ENCODE measurements around the gene NRM.
A peak's percentile ranks its signal among the peaks of the same experiment; 100 is the strongest.
"Not testable (repeated sequence)": the region's sequence is repeated elsewhere in the genome, so short reads cannot be mapped to it uniquely, and the experiment has no call there.

Gene NRM

DNA sequence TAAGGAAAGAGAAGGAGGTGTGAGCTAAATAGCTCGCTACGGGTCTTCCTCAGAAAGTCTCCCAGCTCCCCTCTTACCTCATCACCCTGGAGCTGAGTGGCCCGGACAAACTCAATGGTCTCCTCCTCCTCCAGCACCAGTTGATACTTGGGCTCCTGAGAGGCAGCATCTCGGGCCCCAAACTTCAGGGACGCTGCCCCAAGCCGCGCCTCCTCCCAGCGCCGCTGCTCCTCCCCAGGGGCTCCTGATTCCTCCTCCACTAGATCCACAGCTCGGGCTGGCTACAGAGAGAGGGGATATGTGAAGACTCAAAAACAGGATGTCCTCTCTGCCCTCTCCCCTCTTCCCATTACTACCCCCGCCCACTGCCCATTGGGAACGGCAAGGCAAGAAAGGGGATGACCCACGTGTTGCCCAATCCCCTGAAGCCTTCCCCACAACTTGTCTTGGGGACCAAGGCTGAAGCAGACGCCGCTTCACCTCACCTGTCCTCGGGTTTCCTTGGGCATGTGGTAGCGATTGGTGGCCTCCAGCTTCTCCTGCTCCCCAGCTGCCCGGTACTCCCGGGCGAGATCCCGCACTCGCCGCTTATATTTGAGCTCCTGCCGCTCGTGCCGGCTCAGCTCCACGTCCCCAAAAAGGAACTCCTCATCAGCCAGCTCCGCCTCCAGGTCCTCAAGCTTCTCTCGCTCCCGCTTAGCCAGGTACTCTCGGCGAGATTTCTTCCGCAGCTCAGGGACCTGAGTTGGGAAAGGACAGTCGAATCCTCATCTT is 25.6 kb downstream of the NRM start:
- no peak for DNase-seq

- DNase-seq = not testable (repeated sequence)
Observed at GRCh38 chr6:30657922-30658321, 32.9 kb downstream of the NRM start.

GRCh38 chr6:30657454-30657853 is 33.3 kb downstream of the NRM start:
- DNase-seq = no peak

DNA sequence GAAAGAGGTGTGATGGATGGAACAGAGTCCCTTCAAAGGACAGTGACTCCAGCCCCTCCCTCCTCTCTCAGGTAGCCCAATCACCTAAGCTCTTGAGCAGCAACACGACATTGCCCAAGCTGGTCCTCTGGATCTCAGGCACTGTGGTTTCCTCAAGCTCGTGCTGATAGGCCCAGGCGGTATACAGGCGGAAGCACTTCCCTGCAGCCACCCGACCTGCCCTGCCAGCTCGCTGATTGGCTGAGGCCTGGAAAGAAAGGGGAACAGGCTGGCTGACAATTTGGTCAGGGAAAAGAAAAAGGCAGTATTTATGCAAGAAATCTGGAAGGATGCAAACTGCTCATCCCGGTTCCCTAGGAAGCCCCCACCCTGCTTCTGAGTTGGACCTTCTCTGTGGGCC is 34.3 kb downstream of the NRM start:
- no peak for DNase-seq

GRCh38 chr6:30655743-30656094 is 35.1 kb downstream of the NRM start:
- DNase-seq = no peak

- DNase-seq = no peak
Observed at GRCh38 chr6:30654798-30655742, 35.7 kb downstream of the NRM start.

DNA sequence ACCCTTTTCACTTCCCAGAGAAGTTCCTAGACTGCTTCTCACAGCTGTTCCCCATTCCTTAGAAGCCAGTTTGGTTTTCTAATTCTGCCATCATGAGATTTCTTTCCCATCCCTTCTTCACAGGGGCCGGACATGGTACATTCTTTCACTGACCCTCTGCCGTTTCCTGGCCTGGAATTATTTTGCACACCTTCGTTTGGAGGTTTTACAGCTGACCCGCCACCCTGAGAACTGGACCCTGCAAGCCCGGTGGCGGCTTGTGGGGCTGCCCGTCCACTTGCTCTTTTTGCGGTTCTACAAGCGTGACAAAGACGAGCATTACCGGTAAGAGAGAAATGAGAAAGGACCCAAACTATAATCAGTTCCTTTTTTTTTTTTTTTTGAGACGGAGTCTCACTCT is 39.6 kb downstream of the NRM start:
- no peak for DNase-seq

GRCh38 chr6:30647242-30648116 is 43.3 kb downstream of the NRM start:
- DNase-seq = peak; percentile 42 to 73 (median 48)

GRCh38 chr6:30646450-30647241 is 44.1 kb downstream of the NRM start, which contains the start of gene C6orf136:
TSS of gene C6orf136 (plus strand) at chr6:30647133. CDS start at chr6:30647232, 99 bp downstream.
- peak; percentile 78 to 90 (median 83) for DNase-seq

- DNase-seq = no peak
Observed at GRCh38 chr6:30645989-30646388, 44.8 kb downstream of the NRM start.

DNA sequence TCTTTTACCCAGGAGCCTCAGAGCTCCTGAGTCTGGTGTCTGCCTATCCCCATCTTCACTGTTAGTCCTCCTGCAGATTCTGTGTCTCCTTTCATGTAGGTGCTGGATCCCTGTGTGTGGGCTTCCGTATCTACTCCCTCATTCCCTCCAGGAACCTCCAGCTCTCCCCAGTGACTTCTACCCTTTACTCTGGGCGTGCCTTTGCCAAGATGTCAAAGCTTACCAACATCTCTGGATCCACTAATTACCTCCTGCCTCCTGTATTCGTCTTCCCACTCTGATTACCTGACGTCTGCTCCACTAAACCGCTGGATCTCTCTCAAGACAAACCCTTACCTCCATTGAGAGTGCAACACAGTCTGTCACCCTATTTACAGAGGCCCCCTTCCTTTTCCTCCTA is 46.0 kb downstream of the NRM start:
- DNase-seq = no peak

DNA sequence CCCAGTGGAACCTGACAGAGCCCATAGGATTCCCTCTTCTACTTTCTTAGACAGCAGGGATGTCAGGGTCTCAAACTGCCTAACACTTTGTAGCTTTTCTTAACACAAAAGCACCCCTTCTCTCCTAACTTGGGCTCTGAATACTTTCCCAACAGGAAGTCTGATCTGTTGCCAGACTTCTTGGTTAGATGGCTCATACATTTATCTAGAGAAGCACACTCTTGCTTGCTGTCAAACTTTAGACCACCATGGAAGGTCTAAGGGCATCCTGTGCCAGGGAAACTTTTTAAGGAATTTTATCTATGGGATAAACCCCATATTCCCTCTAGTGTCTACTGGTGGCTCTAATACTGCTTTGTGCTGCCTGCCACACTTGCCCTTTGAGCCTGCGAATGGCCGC is 47.1 kb downstream of the NRM start:
- DNase-seq = no peak

DNA sequence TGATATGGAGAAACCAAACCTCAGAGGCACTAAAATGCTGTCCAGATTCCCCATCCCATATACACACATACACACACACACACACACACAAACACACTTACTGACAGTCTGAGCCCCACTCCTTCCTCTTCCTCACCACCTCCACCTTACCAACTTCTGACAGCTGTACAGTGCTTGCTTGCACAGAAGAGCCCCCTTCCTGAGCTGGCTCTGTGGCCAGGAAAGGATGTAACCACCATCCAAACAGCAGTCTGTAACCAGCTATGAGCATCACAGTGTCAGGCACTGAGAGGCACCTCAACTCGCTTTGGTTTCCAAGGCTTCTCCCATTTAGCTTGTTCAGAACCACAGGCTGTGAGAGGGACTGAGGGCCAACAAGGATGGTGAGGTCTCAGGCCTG is 49.7 kb downstream of the NRM start:
- no peak for DNase-seq

- no peak for DNase-seq
Observed at GRCh38 chr6:30640481-30640880, 50.3 kb downstream of the NRM start.

All from activated CD4-positive, CD25-positive, alpha-beta regulatory T cell (primary cell).